Measurements from ENCODE around the gene NDEL1.

Gene NDEL1

DNA sequence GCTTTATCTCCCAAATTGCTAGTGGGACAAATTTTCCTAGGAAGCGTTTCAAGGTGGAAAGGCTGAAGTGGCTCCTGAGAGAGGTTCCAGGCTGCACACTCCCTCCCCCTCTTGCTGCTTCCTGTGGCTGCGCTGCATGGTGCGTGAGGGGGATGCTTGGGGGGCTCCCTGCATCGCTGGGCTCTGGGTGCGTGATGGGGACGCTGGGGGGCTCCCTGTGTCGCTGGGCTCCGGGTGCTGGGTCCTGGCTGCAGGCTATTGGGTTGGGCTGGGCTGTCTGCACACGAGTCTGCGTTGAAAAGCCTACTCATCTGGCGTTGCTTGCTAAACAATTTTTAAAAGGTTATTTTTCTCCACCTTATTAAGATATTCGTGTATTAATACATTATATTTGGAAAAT, 30.1 kb downstream of the NDEL1 start:
- no peaks in the 10 kb centered on the region for H3K4me1 ChIP-seq (ENCODE audit: control insufficient read depth in 1 of 2, insufficient read depth in 2 of 2, low read length in 2 of 2)
- H3K9me3 ChIP-seq (ENCODE audit: control insufficient read depth in 1 of 2, low read length in 2 of 2) = no peaks in the 10 kb centered on the region
- no peaks in the 10 kb centered on the region for H3K27me3 ChIP-seq (ENCODE audit: control insufficient read depth in 1 of 2, insufficient read depth in 2 of 2, low read length in 2 of 2)
- no peak overlapping the region for H3K27ac ChIP-seq (ENCODE audit: low read depth, low read length)
- H3K36me3 ChIP-seq (ENCODE audit: control insufficient read depth in 1 of 2, insufficient read depth in 2 of 2, low read length in 2 of 2) = peaks cover 46 to 78% of the 10 kb centered on the region in 2 donors
- no peak overlapping the region for H3K9ac ChIP-seq (ENCODE audit: low read depth in 1 of 2, low read length in 2 of 2)
- no peak overlapping the region for H3K4me3 ChIP-seq (ENCODE audit: low read depth in 1 of 2, low read length in 2 of 2)

DNA sequence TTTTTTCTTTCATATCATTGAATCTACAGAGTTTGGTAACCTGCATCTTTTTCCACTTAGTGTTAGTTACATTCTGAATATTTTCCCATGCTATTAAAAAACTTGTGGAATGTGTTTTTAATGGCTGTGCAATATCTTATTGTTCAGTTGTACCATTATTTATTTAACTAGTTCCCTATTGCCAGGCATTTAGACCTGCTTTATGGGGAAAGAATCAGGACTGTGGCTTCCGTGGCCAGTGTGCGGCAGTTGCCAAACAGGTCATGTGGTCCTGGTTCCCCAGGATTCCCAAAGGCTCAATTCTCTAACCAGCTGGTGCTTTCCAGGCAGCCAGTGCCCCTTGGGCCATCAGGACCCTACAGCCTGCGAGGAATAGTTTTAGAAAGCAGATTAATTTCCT, 30.8 kb downstream of the NDEL1 start:
- H3K36me3 ChIP-seq (ENCODE audit: control insufficient read depth in 1 of 2, insufficient read depth in 2 of 2, low read length in 2 of 2) = peaks cover 46 to 78% of the 10 kb centered on the region in 2 donors
- H3K27me3 ChIP-seq (ENCODE audit: control insufficient read depth in 1 of 2, insufficient read depth in 2 of 2, low read length in 2 of 2) = no peaks in the 10 kb centered on the region
- H3K9me3 ChIP-seq (ENCODE audit: control insufficient read depth in 1 of 2, low read length in 2 of 2) = no peaks in the 10 kb centered on the region
- no peak overlapping the region for H3K27ac ChIP-seq (ENCODE audit: low read depth, low read length)
- no peaks in the 10 kb centered on the region for H3K4me1 ChIP-seq (ENCODE audit: control insufficient read depth in 1 of 2, insufficient read depth in 2 of 2, low read length in 2 of 2)
- H3K4me3 ChIP-seq (ENCODE audit: low read depth in 1 of 2, low read length in 2 of 2) = no peak overlapping the region
- H3K9ac ChIP-seq (ENCODE audit: low read depth in 1 of 2, low read length in 2 of 2) = no peak overlapping the region

DNA sequence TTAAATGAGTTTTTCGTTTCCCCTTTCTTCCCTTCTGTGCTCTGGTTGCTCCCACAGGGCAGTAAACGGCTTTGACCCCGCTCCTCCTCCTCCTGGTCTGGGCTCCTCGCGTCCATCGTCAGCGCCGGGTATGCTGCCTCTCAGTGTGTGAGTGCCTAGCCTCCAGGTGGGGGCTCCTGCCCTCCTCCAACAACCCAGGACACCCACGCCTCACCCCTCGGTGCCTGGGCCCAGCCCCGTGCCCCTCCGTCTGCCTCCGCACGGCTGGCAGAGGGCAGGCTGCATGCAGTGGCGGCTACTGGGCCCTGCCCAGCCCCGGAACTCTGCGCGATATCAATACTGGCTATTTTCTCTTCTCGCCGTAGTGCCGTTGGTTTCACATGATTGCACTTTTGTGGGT, 31.2 kb downstream of the NDEL1 start:
- no peak overlapping the region for H3K9ac ChIP-seq (ENCODE audit: low read depth in 1 of 2, low read length in 2 of 2)
- no peaks in the 10 kb centered on the region for H3K4me1 ChIP-seq (ENCODE audit: control insufficient read depth in 1 of 2, insufficient read depth in 2 of 2, low read length in 2 of 2)
- no peak overlapping the region for H3K27ac ChIP-seq (ENCODE audit: low read depth, low read length)
- no peaks in the 10 kb centered on the region for H3K9me3 ChIP-seq (ENCODE audit: control insufficient read depth in 1 of 2, low read length in 2 of 2)
- H3K27me3 ChIP-seq (ENCODE audit: control insufficient read depth in 1 of 2, insufficient read depth in 2 of 2, low read length in 2 of 2) = no peaks in the 10 kb centered on the region
- H3K4me3 ChIP-seq (ENCODE audit: low read depth in 1 of 2, low read length in 2 of 2) = no peak overlapping the region
- H3K36me3 ChIP-seq (ENCODE audit: control insufficient read depth in 1 of 2, insufficient read depth in 2 of 2, low read length in 2 of 2) = peaks cover 50 to 78% of the 10 kb centered on the region in 2 donors

DNA sequence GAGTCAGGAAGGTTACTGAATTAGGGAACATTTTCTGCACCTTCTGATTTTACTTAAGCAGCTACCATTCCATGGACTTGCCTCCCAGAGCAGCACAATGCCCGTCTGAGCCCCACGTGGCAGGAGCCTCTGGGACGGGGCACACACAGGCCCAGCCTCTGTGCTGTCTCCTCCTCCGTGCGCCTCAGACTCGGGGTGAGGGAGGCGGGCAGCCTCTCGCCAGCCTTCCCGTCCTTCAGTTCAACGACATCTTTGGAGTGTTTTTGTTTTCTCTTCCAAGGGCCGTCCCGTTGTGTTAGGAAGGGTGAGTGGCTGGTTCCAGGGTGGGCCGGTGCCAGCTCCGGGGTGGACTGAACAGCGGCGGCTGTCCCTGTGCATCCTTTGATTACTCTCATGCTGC, 31.8 kb downstream of the NDEL1 start:
- Histone ChIP-seq H3K27ac (ENCODE audit: low read depth, low read length) (no peak overlapping the region), H3K36me3 (ENCODE audit: control insufficient read depth in 1 of 2, insufficient read depth in 2 of 2, low read length in 2 of 2) (peaks cover 49 to 75% of the 10 kb centered on the region in 2 donors), H3K9ac (ENCODE audit: low read depth in 1 of 2, low read length in 2 of 2) (no peak overlapping the region), H3K27me3 (ENCODE audit: control insufficient read depth in 1 of 2, insufficient read depth in 2 of 2, low read length in 2 of 2) (no peaks in the 10 kb centered on the region), H3K4me3 (ENCODE audit: low read depth in 1 of 2, low read length in 2 of 2) (no peak overlapping the region), H3K4me1 (ENCODE audit: control insufficient read depth in 1 of 2, insufficient read depth in 2 of 2, low read length in 2 of 2) (no peaks in the 10 kb centered on the region), H3K9me3 (ENCODE audit: control insufficient read depth in 1 of 2, low read length in 2 of 2) (no peaks in the 10 kb centered on the region)

DNA sequence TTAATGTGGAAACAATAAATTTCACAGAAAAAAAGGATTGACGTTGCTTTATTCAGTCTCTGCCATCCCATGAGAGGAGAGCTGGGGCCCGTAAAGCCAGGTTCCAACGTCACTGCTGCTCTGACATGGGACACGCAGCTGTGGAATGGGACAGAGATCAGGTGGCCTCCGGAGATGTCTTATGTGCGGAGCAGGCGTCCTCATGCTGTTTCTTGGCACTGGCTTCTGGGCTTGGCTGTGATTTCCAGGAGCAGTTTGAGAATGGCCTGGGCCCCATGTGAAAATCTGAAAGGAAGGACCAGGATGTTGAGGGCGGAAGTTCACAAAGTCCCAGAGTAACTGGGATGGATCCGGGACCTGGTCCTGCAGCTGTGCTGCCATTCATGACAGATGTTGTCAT, 32.4 kb downstream of the NDEL1 start:
- Histone ChIP-seq H3K36me3 (ENCODE audit: control insufficient read depth in 1 of 2, insufficient read depth in 2 of 2, low read length in 2 of 2) (peaks cover 43 to 74% of the 10 kb centered on the region in 2 donors), H3K9me3 (ENCODE audit: control insufficient read depth in 1 of 2, low read length in 2 of 2) (no peaks in the 10 kb centered on the region), H3K9ac (ENCODE audit: low read depth in 1 of 2, low read length in 2 of 2) (no peak overlapping the region), H3K4me3 (ENCODE audit: low read depth in 1 of 2, low read length in 2 of 2) (no peak overlapping the region), H3K27me3 (ENCODE audit: control insufficient read depth in 1 of 2, insufficient read depth in 2 of 2, low read length in 2 of 2) (no peaks in the 10 kb centered on the region), H3K4me1 (ENCODE audit: control insufficient read depth in 1 of 2, insufficient read depth in 2 of 2, low read length in 2 of 2) (no peaks in the 10 kb centered on the region), H3K27ac (ENCODE audit: low read depth, low read length) (no peak overlapping the region)

DNA sequence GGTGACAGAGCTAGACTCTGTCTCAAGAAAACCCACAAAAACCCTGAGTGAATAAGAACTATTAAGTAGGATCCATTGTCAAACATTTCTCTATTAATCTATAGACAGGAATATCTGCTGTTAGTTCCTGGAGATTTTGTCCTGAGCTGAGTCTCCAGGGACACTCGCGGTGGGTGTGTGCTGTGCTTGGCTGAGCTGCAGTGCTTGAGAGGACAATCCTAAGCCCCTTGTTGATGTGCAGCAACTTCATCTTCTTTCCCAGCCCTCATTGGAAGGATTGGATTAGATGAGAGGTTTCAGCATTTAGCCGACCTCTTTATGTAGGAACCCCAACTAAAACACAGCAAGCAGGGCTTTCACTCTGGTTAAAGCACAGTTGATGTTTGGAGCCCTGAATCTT, 33.3 kb downstream of the NDEL1 start:
- Histone ChIP-seq H3K27ac (ENCODE audit: low read depth, low read length) (no peak overlapping the region), H3K4me3 (ENCODE audit: low read depth in 1 of 2, low read length in 2 of 2) (no peak overlapping the region), H3K9me3 (ENCODE audit: control insufficient read depth in 1 of 2, low read length in 2 of 2) (no peaks in the 10 kb centered on the region), H3K36me3 (ENCODE audit: control insufficient read depth in 1 of 2, insufficient read depth in 2 of 2, low read length in 2 of 2) (peaks cover 40 to 74% of the 10 kb centered on the region in 2 donors), H3K9ac (ENCODE audit: low read depth in 1 of 2, low read length in 2 of 2) (no peak overlapping the region), H3K4me1 (ENCODE audit: control insufficient read depth in 1 of 2, insufficient read depth in 2 of 2, low read length in 2 of 2) (no peaks in the 10 kb centered on the region), H3K27me3 (ENCODE audit: control insufficient read depth in 1 of 2, insufficient read depth in 2 of 2, low read length in 2 of 2) (no peaks in the 10 kb centered on the region)

DNA sequence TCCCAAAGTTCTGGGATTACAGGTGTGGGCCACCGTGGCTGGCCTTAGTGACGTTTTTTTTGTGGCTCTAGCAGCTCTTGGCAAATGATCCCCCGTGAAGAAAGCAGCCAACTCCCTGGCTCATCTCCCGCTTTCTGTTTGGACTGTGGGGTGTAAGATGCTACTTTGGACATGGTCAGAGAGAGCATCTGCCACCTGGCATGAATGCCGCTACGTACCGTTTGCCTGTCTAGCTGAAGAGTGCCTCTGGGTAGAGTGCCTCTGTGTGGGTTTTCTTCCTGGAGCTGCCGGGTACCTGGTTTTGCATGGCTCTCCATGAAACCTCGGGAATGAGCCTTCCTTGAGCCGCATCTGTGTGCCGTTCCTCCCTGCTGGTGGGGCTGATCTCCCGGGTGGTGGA, 34.3 kb downstream of the NDEL1 start:
- Histone ChIP-seq H3K27ac (ENCODE audit: low read depth, low read length) (no peak overlapping the region), H3K9ac (ENCODE audit: low read depth in 1 of 2, low read length in 2 of 2) (no peak overlapping the region), H3K4me1 (ENCODE audit: control insufficient read depth in 1 of 2, insufficient read depth in 2 of 2, low read length in 2 of 2) (no peaks in the 10 kb centered on the region), H3K9me3 (ENCODE audit: control insufficient read depth in 1 of 2, low read length in 2 of 2) (no peaks in the 10 kb centered on the region), H3K36me3 (ENCODE audit: control insufficient read depth in 1 of 2, insufficient read depth in 2 of 2, low read length in 2 of 2) (peaks cover 41 to 75% of the 10 kb centered on the region in 2 donors), H3K4me3 (ENCODE audit: low read depth in 1 of 2, low read length in 2 of 2) (no peak overlapping the region), H3K27me3 (ENCODE audit: control insufficient read depth in 1 of 2, insufficient read depth in 2 of 2, low read length in 2 of 2) (no peaks in the 10 kb centered on the region)

DNA sequence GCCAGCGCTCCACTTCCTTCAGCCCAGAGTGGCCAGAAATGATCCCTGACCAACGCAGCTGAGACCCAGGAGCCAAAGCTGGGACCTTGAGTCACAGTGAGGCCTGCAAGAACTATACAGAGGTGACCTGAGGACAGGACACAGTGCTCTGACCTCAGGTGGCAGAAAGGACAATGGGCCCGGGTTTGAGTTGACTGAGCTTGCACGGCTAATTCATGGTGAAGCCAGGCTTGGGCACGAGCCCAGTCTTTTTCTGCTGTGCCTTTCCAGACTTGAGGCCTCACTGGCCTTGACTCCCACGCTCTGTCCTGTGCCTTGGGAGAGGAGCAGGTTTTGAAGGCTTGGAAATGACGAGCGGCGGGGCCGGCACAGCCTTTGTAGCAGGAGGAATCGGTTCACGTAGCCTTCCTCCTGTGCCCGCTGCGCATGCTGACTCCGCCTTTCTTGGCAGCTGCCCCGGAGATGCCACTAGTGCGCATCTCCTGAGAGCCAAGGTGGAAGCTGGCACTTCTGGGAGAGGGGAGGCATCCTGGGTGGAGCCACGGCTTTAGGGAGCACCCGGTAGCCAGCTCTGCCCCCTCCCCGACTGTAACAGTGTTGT, 34.9 kb downstream of the NDEL1 start:
- Histone ChIP-seq H3K4me3 (ENCODE audit: low read depth in 1 of 2, low read length in 2 of 2) (no peak overlapping the region), H3K9ac (ENCODE audit: low read depth in 1 of 2, low read length in 2 of 2) (no peak overlapping the region), H3K4me1 (ENCODE audit: control insufficient read depth in 1 of 2, insufficient read depth in 2 of 2, low read length in 2 of 2) (no peaks in the 10 kb centered on the region), H3K27ac (ENCODE audit: low read depth, low read length) (no peak overlapping the region), H3K9me3 (ENCODE audit: control insufficient read depth in 1 of 2, low read length in 2 of 2) (no peaks in the 10 kb centered on the region), H3K36me3 (ENCODE audit: control insufficient read depth in 1 of 2, insufficient read depth in 2 of 2, low read length in 2 of 2) (peaks cover 38 to 77% of the 10 kb centered on the region in 2 donors), H3K27me3 (ENCODE audit: control insufficient read depth in 1 of 2, insufficient read depth in 2 of 2, low read length in 2 of 2) (no peaks in the 10 kb centered on the region)

DNA sequence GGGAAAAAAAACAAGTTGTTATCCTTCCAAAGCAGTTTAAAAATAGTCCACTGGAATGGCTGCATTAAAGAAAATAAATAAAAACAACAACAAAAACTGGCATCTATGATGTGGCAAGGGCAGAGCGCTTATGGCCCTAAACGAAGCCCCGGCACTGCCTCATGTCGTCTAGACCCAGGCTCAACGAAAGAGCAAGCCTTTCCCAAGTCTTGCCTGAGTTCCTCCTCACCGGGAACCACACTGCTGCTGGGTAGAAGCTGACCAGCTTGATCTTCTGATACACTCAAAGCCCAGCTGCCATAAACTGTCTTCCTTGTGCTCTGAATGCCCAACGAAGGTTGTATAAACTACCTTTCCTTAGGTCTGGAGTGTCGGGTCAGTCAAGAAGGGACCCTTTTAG, 37.0 kb downstream of the NDEL1 start:
- Histone ChIP-seq H3K27me3 (ENCODE audit: control insufficient read depth in 1 of 2, insufficient read depth in 2 of 2, low read length in 2 of 2) (no peaks in the 10 kb centered on the region), H3K9ac (ENCODE audit: low read depth in 1 of 2, low read length in 2 of 2) (no peak overlapping the region), H3K4me1 (ENCODE audit: control insufficient read depth in 1 of 2, insufficient read depth in 2 of 2, low read length in 2 of 2) (no peaks in the 10 kb centered on the region), H3K9me3 (ENCODE audit: control insufficient read depth in 1 of 2, low read length in 2 of 2) (no peaks in the 10 kb centered on the region), H3K4me3 (ENCODE audit: low read depth in 1 of 2, low read length in 2 of 2) (no peak overlapping the region), H3K36me3 (ENCODE audit: control insufficient read depth in 1 of 2, insufficient read depth in 2 of 2, low read length in 2 of 2) (peaks cover 31 to 77% of the 10 kb centered on the region in 2 donors), H3K27ac (ENCODE audit: low read depth, low read length) (no peak overlapping the region)

DNA sequence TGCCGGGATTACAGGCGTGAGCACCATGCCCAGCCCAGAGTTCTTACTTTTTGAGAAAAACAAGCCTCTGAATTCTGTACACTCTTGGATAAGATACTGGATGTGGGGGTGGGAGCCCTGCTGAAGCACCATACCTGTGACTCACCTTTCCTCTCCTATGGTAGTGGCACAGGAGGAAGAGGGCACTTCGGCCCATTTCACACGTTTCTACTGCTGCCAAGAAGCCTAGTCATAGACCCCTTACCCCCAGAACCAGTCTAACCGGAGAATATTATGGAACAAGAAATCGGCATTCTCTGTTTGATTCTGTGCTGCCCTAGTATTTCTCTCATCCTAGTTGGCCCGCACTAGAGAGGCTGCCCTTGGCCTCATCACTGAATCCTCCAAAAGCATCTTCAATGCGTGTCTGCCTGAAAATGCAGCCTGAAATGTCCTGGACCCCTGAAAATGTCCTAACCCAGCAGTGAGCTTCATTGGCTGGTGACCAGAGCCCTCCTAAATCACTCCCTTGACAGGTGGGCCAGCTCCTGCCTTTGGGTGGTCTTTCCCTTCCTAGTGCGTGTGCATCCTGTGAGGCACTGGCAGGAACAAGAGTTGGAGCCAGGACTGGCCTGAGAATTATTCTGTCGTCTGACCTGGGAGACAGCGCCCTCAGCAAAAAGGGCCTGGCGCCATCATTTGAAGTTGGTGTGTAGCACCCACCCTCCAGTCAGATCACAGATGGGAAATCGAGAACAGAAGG, 37.9 kb downstream of the NDEL1 start:
- H3K9ac ChIP-seq (ENCODE audit: low read depth in 1 of 2, low read length in 2 of 2) = no peak overlapping the region
- no peaks in the 10 kb centered on the region for H3K9me3 ChIP-seq (ENCODE audit: control insufficient read depth in 1 of 2, low read length in 2 of 2)
- H3K27me3 ChIP-seq (ENCODE audit: control insufficient read depth in 1 of 2, insufficient read depth in 2 of 2, low read length in 2 of 2) = no peaks in the 10 kb centered on the region
- no peak overlapping the region for H3K27ac ChIP-seq (ENCODE audit: low read depth, low read length)
- H3K4me3 ChIP-seq (ENCODE audit: low read depth in 1 of 2, low read length in 2 of 2) = no peak overlapping the region
- no peaks in the 10 kb centered on the region for H3K4me1 ChIP-seq (ENCODE audit: control insufficient read depth in 1 of 2, insufficient read depth in 2 of 2, low read length in 2 of 2)
- peaks cover 31 to 71% of the 10 kb centered on the region in 2 donors for H3K36me3 ChIP-seq (ENCODE audit: control insufficient read depth in 1 of 2, insufficient read depth in 2 of 2, low read length in 2 of 2)

All from duodenal mucosa (tissue), 2 donors.